GM12874 (cell line): Measurements from ENCODE around the gene ZBTB9.

ENCODE experiments used
- TF ChIP-seq, protein P1 (sequence below): IDR thresholded peaks from 2 replicates; pipeline ENCODE4 v1.5.1; 2011; ENCODE audit warnings: low read depth, mild to moderate bottlenecking, control low read depth, low read length, moderate library complexity; ENCODE audit not compliant: insufficient read depth

ZBTB9 gene

DNA sequence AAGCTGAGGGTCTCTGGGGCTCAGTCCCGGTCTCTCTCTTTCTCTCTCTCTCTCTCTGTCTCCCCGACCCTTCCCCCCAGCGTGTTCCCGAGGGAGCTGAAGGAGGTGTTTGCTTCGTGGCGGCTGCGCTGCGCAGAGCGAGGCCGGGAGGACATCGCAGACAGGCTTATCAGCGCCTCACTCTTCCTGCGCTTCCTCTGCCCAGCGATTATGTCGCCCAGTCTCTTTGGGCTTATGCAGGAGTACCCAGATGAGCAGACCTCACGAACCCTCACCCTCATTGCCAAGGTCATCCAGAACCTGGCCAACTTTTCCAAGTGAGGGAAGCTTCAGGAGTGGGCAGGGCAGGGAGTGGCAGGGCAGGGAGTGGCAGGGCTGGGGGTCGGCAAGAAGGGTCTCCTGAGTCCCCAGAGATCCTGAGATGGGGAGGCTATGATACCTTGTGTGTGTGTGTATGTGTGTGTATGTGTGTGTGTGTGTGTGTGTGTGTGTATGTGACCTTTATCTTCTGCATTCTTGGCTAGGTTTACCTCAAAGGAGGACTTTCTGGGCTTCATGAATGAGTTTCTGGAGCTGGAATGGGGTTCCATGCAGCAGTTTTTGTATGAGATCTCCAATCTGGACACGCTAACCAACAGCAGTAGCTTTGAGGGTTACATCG, 13.6 kb upstream of the ZBTB9 start:
- TF ChIP-seq, protein P1, sequence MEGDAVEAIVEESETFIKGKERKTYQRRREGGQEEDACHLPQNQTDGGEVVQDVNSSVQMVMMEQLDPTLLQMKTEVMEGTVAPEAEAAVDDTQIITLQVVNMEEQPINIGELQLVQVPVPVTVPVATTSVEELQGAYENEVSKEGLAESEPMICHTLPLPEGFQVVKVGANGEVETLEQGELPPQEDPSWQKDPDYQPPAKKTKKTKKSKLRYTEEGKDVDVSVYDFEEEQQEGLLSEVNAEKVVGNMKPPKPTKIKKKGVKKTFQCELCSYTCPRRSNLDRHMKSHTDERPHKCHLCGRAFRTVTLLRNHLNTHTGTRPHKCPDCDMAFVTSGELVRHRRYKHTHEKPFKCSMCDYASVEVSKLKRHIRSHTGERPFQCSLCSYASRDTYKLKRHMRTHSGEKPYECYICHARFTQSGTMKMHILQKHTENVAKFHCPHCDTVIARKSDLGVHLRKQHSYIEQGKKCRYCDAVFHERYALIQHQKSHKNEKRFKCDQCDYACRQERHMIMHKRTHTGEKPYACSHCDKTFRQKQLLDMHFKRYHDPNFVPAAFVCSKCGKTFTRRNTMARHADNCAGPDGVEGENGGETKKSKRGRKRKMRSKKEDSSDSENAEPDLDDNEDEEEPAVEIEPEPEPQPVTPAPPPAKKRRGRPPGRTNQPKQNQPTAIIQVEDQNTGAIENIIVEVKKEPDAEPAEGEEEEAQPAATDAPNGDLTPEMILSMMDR: no peak

DNA sequence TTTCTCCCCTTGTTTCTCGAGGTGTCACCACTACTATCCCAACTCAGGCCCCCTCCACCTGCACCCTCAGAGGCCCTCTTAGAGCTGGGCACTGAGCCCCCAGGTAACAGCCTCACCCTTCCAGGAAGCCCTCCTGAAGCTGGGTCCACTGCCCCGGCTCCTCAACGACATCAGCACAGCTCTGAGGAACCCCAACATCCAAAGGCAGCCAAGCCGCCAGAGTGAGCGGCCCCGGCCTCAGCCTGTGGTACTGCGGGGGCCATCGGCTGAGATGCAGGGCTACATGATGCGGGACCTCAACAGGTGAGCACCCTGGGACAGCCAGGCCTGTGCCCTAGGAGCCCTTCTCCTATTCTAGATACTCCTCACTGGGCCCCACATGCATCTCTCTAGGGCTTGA, 12.9 kb upstream of the ZBTB9 start:
- TF ChIP-seq, protein P1: no peak

DNA sequence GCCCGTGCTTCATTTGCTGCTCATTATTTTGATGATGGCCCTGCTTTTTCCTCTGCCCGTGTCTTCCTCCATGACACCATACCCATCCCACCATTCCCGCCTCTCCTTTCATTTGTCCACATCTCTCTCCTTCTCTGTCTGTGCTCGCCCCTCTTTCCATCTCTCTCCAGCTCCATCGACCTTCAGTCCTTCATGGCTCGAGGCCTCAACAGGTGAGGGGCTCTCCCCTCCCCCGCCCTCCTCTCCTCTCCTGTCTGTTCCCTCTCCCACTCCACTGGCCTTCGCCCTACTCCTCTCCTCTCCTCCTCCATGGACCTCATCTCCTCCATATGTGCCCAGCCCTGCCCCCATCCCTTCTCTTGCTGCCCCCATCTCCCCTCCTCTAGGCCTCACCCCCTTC, 12.1 kb upstream of the ZBTB9 start:
- TF ChIP-seq, protein P1: no peak

DNA sequence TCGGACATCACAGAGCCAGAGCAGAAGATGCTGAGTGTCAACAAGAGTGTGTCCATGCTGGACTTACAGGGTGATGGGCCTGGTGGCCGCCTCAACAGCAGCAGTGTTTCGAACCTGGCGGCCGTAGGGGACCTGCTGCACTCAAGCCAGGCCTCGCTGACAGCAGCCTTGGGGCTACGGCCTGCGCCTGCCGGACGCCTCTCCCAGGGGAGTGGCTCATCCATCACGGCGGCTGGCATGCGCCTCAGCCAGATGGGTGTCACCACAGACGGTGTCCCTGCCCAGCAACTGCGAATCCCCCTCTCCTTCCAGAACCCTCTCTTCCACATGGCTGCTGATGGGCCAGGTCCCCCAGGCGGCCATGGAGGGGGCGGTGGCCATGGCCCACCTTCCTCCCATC, 11.4 kb upstream of the ZBTB9 start:
- TF ChIP-seq, protein P1: no peak

DNA sequence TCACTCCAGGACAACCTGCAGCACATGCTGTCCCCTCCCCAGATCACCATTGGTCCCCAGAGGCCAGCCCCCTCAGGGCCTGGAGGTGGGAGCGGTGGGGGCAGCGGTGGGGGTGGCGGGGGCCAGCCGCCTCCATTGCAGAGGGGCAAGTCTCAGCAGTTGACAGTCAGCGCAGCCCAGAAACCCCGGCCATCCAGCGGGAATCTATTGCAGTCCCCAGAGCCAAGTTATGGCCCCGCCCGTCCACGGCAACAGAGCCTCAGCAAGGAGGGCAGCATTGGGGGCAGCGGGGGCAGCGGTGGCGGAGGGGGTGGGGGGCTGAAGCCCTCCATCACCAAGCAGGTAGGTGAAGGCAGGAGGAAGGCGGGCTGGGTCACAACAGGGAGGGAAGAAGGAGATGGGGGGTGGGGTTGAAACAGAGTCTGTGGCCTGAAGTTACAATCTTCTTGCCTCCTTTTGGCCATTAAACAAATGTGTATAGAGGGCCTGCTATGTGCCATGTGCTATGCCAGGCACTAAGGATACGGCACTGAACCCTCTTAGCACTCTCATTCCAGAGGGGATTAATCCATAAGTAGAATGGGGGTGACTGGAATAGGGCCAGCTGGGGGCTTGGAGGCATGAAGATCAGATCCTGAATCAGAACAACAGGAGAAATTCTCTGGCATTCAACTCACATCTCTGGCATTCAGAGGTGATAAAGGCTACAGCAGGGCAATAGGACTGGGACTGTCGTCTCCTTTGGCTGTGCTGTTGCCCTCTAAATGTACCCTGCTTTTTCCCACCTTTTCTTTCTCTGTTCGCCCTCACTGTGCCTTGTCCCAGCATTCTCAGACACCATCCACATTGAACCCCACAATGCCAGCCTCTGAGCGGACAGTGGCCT, 10.5 kb upstream of the ZBTB9 start:
- TF ChIP-seq, protein P1: no peak

DNA sequence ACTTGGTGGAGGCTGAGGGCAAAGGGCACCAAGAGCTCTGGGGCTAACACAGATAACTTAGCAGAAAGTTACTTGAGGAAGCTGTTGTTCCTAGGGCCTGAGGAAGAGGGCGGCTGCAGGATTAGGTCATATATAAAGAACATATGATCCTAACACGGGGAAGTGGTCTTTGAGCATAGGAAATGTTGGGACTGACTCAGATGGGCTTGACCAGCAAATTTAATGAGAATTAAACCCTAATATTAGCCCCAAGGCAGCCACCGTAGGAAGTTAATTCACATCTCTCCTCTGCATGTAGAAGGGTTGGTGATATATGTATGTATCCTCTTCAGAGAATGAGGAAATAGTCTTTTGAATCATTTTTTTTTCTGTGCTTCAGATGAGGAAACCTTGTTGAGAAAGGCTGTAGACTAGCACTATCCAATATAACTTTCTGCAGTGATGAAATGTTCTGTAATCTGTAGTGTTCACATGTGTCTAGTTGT, 9.2 kb upstream of the ZBTB9 start:
- TF ChIP-seq, protein P1: no peak

DNA sequence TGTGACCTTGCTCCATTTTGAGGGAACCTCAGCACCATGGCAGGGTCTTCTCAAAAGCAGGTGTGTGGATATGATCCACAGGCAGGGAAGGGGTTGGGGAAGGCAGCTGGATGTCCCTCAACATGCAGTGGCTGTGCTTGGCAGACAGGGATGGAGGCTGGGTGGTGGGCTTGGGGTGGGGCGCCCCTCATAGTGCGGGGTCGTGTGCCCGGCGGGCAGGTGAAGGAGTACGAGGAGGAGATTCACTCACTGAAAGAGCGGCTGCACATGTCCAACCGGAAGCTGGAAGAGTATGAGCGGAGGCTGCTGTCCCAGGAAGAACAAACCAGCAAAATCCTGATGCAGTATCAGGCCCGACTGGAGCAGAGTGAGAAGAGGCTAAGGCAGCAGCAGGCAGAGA, 8.0 kb upstream of the ZBTB9 start:
- TF ChIP-seq, protein P1: no peak
